MM.1S (cell line): Measurements from ENCODE around the gene TEKTIP1.

Source experiments
- DNase-seq: peaks from one replicate; pipeline ENCODE4 v3.0.0-alpha.2; 2015
- H2AFZ ChIP-seq: fragments of 300-600 bp; sonication (generic); 2 replicates; pipeline ENCODE4 v1.6.0; 2016; ENCODE audit warnings: antibody characterized with exemption, low read length
- H3F3A ChIP-seq: fragments of 300-600 bp; sonication (generic); 2 replicates; pipeline ENCODE4 v1.6.1; 2016; ENCODE audit warnings: mild to moderate bottlenecking, antibody characterized with exemption, low read length, moderate library complexity, mixed read lengths; ENCODE audit not compliant: insufficient read depth
- H3K27ac ChIP-seq: fragments of 300-600 bp; sonication (generic); 2 replicates; pipeline ENCODE4 v1.5.1; 2016; ENCODE audit warnings: mild to moderate bottlenecking, low read length
- H3K27me3 ChIP-seq: fragments of 300-600 bp; sonication (generic); replicated peaks from 2 replicates; pipeline ENCODE4 v1.6.0; 2016; ENCODE audit warnings: low read length; ENCODE audit not compliant: insufficient read depth
- H3K36me3 ChIP-seq: fragments of 300-600 bp; sonication (generic); replicated peaks from 2 replicates; pipeline ENCODE4 v1.6.1; 2016; ENCODE audit warnings: mild to moderate bottlenecking, low read length, mixed read lengths; ENCODE audit not compliant: insufficient read depth
- H3K4me1 ChIP-seq: fragments of 300-600 bp; sonication (generic); 2 replicates; pipeline ENCODE4 v1.6.1; 2016; ENCODE audit warnings: low read length, mixed read lengths
- H3K4me2 ChIP-seq: fragments of 300-600 bp; sonication (generic); 2 replicates; pipeline ENCODE4 v1.6.0; 2016; ENCODE audit warnings: low read depth, low read length
- H3K4me3 ChIP-seq: fragments of 300-600 bp; sonication (generic); 2 replicates; pipeline ENCODE4 v1.5.1; 2016; ENCODE audit warnings: low read length, mixed read lengths
- H3K79me2 ChIP-seq: fragments of 300-600 bp; sonication (generic); 2 replicates; pipeline ENCODE4 v1.6.1; 2016; ENCODE audit warnings: mixed run types, low read length, mixed read lengths
- H3K9ac ChIP-seq: fragments of 300-600 bp; sonication (generic); 2 replicates; pipeline ENCODE4 v1.6.1; 2016; ENCODE audit warnings: low read length, mixed read lengths
- H3K9me2 ChIP-seq: fragments of 300-600 bp; sonication (generic); replicated peaks from 2 replicates; pipeline ENCODE4 v1.6.1; 2016; ENCODE audit warnings: mild to moderate bottlenecking, low read length, mixed read lengths; ENCODE audit not compliant: insufficient read depth
- H3K9me3 ChIP-seq: fragments of 300-600 bp; sonication (generic); replicated peaks from 2 replicates; pipeline ENCODE4 v1.6.1; 2016; ENCODE audit warnings: mild to moderate bottlenecking, low read length, mixed read lengths; ENCODE audit not compliant: insufficient read depth
- H4K20me1 ChIP-seq: fragments of 300-600 bp; sonication (generic); 2 replicates; pipeline ENCODE4 v1.6.1; 2016; ENCODE audit warnings: mild to moderate bottlenecking, low read length, moderate library complexity, mixed read lengths; ENCODE audit not compliant: insufficient read depth
- CTCF ChIP-seq: fragments of 300-600 bp; sonication (generic); IDR thresholded peaks from 2 replicates; pipeline ENCODE4 v1.5.1; 2016; ENCODE audit warnings: antibody characterized with exemption, low read length, mixed read lengths
- EZH2 ChIP-seq: fragments of 300-600 bp; sonication (generic); optimal IDR thresholded peaks from 2 replicates; pipeline ENCODE3; 2017; ENCODE audit warnings: low read depth, mild to moderate bottlenecking, antibody characterized with exemption, low read length, mixed read lengths
- EZH2phosphoT487 ChIP-seq: fragments of 300-600 bp; sonication (generic); IDR thresholded peaks from 2 replicates; pipeline ENCODE4 v1.6.1; 2018; ENCODE audit warnings: antibody characterized with exemption, low read length

Gene TEKTIP1

DNA sequence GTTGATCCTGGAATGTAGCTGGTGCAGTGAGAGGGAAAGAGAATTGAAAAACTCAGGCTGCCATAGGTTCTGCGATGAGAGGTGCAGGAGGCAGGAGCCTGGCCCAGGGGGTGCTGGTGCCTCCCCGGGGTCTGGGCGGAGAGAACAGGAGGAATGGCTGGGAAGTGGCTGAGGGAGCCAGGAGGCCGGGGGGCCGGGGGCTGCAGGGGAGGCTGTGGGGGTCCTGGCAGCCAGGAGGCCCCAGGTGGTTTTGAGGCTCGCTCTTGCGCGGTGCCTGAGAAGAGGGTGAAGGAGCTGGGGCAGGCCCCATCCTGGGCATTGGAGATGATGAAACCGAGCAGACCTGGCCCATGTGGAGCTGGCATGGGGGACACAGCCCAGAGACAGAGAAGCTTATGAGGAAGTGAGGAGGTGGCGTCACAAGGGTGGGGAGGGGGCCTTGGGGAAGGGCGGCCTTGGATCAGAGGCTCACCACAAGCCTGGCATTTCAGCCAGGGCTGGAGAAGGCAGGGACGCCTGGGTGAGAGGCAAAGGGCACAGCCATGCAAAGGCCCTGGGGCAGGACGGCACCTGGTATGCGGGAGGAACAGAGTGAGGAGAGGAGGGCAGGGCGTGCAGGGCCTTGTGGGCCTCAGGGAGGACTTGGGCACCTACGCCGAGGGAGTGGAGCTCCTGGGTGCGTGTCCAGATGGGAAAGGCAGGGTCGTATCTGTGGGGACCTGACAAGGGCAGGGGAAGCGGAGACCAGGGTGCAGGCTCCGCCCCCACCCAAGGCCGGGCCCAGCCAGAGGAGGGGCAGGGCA lies 1.3 kb upstream of the TEKTIP1 start:
- no peak overlapping the region for H3K27ac ChIP-seq
- no peaks in the 10 kb centered on the region for H3K9me2 ChIP-seq
- no peak overlapping the region for H3K9ac ChIP-seq
- no peaks in the 10 kb centered on the region for H3K79me2 ChIP-seq
- no peaks in the 10 kb centered on the region for H3K27me3 ChIP-seq
- no peak overlapping the region for H3K4me3 ChIP-seq
- H3K9me3 ChIP-seq: no peaks in the 10 kb centered on the region
- TF ChIP-seq EZH2phosphoT487 (no peak), EZH2 (no peak), CTCF (no peak)
- H3K4me1 ChIP-seq: no peaks in the 10 kb centered on the region
- no peaks in the 10 kb centered on the region for H4K20me1 ChIP-seq
- H3F3A ChIP-seq: peaks cover 4% of the 10 kb centered on the region; the same call in 1 of the 2 replicates
- no peak overlapping the region for H3K4me2 ChIP-seq
- DNase-seq: no peak
- no peaks in the 10 kb centered on the region for H3K36me3 ChIP-seq
- H2AFZ ChIP-seq: no peak overlapping the region

GRCh38 chr19:3538258-3538929 lies 580 bp upstream of the TEKTIP1 start:
- H3K27me3 ChIP-seq: no peaks in the 10 kb centered on the region
- H3K4me3 ChIP-seq: no peak overlapping the region
- peaks cover 4% of the 10 kb centered on the region; the same call in 1 of the 2 replicates for H3F3A ChIP-seq
- no peaks in the 10 kb centered on the region for H3K4me1 ChIP-seq
- DNase-seq: no peak
- TF ChIP-seq CTCF (no peak), EZH2phosphoT487 (no peak), EZH2 (no peak)
- no peaks in the 10 kb centered on the region for H4K20me1 ChIP-seq
- no peaks in the 10 kb centered on the region for H3K9me2 ChIP-seq
- H3K4me2 ChIP-seq: no peak overlapping the region
- no peaks in the 10 kb centered on the region for H3K9me3 ChIP-seq
- H2AFZ ChIP-seq: no peak overlapping the region
- no peaks in the 10 kb centered on the region for H3K36me3 ChIP-seq
- no peak overlapping the region for H3K27ac ChIP-seq
- H3K79me2 ChIP-seq: no peaks in the 10 kb centered on the region
- no peak overlapping the region for H3K9ac ChIP-seq

GRCh38 chr19:3539756-3540118 lies 763 bp downstream of the TEKTIP1 start:
- no peak for TF ChIP-seq EZH2phosphoT487
- no peak for TF ChIP-seq EZH2
- TF ChIP-seq CTCF: no peak
- no peaks in the 10 kb centered on the region for H3K36me3 ChIP-seq
- no peak overlapping the region for H2AFZ ChIP-seq
- no peaks in the 10 kb centered on the region for H3K79me2 ChIP-seq
- H3K9ac ChIP-seq: no peak overlapping the region
- H3F3A ChIP-seq: peaks cover 4% of the 10 kb centered on the region; the same call in 1 of the 2 replicates
- no peaks in the 10 kb centered on the region for H4K20me1 ChIP-seq
- H3K4me1 ChIP-seq: no peaks in the 10 kb centered on the region
- DNase-seq: no peak
- no peak overlapping the region for H3K27ac ChIP-seq
- no peaks in the 10 kb centered on the region for H3K9me2 ChIP-seq
- no peak overlapping the region for H3K4me2 ChIP-seq
- H3K4me3 ChIP-seq: no peak overlapping the region
- no peaks in the 10 kb centered on the region for H3K27me3 ChIP-seq
- no peaks in the 10 kb centered on the region for H3K9me3 ChIP-seq
